Choroid plexus epithelial cell (primary cell): ENCODE measurements around the gene TTC3.
"Not testable (repeated sequence)": the region's sequence is repeated elsewhere in the genome, so short reads cannot be mapped to it uniquely, and the experiment has no call there.

Experiments
- DNase-seq: peaks from one replicate; pipeline ENCODE4 v3.0.0-alpha.2; 2010; ENCODE audit warnings: low read depth
- H3K4me3 ChIP-seq: 2 replicates; pipeline ENCODE4 v1.5.1; 2011; ENCODE audit warnings: low read depth, mild to moderate bottlenecking, control low read depth, low read length, moderate library complexity
- TF ChIP-seq, protein P1 (sequence below): conservative IDR thresholded peaks from 2 replicates; pipeline ENCODE4 v1.5.1; 2011; ENCODE audit warnings: low read depth, mild to moderate bottlenecking, control low read depth, inconsistent platforms, low read length, moderate library complexity

TTC3 gene

GRCh38 chr21:37214952-37215351 is 141.9 kb downstream of the TTC3 start:
- no peak overlapping the region for H3K4me3 ChIP-seq
- TF ChIP-seq, protein P1, sequence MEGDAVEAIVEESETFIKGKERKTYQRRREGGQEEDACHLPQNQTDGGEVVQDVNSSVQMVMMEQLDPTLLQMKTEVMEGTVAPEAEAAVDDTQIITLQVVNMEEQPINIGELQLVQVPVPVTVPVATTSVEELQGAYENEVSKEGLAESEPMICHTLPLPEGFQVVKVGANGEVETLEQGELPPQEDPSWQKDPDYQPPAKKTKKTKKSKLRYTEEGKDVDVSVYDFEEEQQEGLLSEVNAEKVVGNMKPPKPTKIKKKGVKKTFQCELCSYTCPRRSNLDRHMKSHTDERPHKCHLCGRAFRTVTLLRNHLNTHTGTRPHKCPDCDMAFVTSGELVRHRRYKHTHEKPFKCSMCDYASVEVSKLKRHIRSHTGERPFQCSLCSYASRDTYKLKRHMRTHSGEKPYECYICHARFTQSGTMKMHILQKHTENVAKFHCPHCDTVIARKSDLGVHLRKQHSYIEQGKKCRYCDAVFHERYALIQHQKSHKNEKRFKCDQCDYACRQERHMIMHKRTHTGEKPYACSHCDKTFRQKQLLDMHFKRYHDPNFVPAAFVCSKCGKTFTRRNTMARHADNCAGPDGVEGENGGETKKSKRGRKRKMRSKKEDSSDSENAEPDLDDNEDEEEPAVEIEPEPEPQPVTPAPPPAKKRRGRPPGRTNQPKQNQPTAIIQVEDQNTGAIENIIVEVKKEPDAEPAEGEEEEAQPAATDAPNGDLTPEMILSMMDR: no peak
- no peak for DNase-seq

- H3K4me3 ChIP-seq: peak overlapping the region; percentile 71
- DNase-seq: peak; percentile 19
- TF ChIP-seq, protein P1: no peak
These were observed 146.8 kb downstream of the TTC3 start for GRCh38 chr21:37219761-37220432.

DNA sequence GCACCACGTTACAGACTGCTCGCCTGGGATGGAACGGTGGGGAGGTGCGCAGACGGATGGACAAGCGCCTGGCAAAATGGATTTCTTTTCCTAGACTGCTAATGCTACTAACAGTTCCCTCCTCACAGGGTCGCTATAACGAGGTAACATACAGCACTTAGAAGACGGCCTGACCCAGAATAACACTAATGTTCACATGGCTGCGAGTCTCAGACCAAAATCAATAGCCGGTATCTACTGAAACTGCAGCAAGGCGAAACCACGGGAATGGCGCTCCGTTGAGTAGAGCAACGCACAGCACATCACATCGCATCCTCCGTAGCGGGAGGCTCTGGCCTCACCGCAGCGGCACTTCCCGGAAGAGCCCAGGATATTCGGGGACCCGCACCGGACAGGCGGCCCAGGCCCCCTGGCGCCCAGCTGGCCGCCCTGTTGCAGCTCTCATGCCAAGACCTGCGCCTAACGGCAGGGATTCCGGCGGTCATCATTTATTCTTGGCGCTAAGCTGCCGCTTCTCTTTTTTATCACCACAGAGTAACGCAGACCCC is 147.5 kb downstream of the TTC3 start:
- peak overlapping the region; percentile 71 for H3K4me3 ChIP-seq
- DNase-seq: peak; percentile 69
- TF ChIP-seq, protein P1: peak; percentile 33

GRCh38 chr21:37220981-37221664 is 148.1 kb downstream of the TTC3 start:
- TF ChIP-seq, protein P1: peak; percentile 65
- H3K4me3 ChIP-seq: peak overlapping the region; percentile 71
- peak; percentile 94 for DNase-seq

- not testable (repeated sequence) for H3K4me3 ChIP-seq, DNase-seq
These were observed 149.2 kb downstream of the TTC3 start for GRCh38 chr21:37222248-37222647.

- H3K4me3 ChIP-seq: no peak overlapping the region
- TF ChIP-seq, protein P1: no peak
- DNase-seq: no peak
These were observed 150.8 kb downstream of the TTC3 start for GRCh38 chr21:37223804-37224345.
